ES-I3 (cell line): Measurements from ENCODE around the gene KRT74.

Experiments used
- H3K36me3 ChIP-seq: 2 replicates; pipeline ENCODE4 v1.6.1; 2013; ENCODE audit warnings: mild to moderate bottlenecking, low read length, control low read depth, moderate library complexity; ENCODE audit not compliant: insufficient read depth
- H3K4me1 ChIP-seq: 2 replicates; pipeline ENCODE4 v1.6.1; 2013; ENCODE audit warnings: mild to moderate bottlenecking, control low read depth, low read length; ENCODE audit not compliant: insufficient read depth
- H3K9ac ChIP-seq: 2 replicates; pipeline ENCODE4 v1.6.1; 2013; ENCODE audit warnings: low read depth, mild to moderate bottlenecking, low read length, moderate library complexity
- H3K9me3 ChIP-seq: 2 replicates; pipeline ENCODE4 v1.6.1; 2013; ENCODE audit warnings: mild to moderate bottlenecking, low read length, moderate library complexity; ENCODE audit not compliant: control insufficient read depth, insufficient read depth

KRT74 gene

GRCh38 chr12:52546126-52546525, 27.5 kb downstream of the KRT74 start:
- H3K9ac ChIP-seq: no peak overlapping the region
- no peaks in the 10 kb centered on the region for H3K4me1 ChIP-seq
- no peaks in the 10 kb centered on the region for H3K36me3 ChIP-seq
- H3K9me3 ChIP-seq: no peaks in the 10 kb centered on the region

GRCh38 chr12:52543985-52544883, 29.4 kb downstream of the KRT74 start:
- H3K36me3 ChIP-seq: no peaks in the 10 kb centered on the region
- H3K9me3 ChIP-seq: no peaks in the 10 kb centered on the region
- H3K9ac ChIP-seq: no peak overlapping the region
- H3K4me1 ChIP-seq: no peaks in the 10 kb centered on the region

GRCh38 chr12:52542785-52543318, 30.8 kb downstream of the KRT74 start:
- Histone ChIP-seq H3K36me3 (no peaks in the 10 kb centered on the region), H3K9ac (no peak overlapping the region), H3K9me3 (no peaks in the 10 kb centered on the region), H3K4me1 (no peaks in the 10 kb centered on the region)

- Histone ChIP-seq H3K36me3 (no peaks in the 10 kb centered on the region), H3K9ac (no peak overlapping the region), H3K9me3 (no peaks in the 10 kb centered on the region), H3K4me1 (no peaks in the 10 kb centered on the region)
These were observed 31.5 kb downstream of the KRT74 start for GRCh38 chr12:52542157-52542556.

GRCh38 chr12:52541709-52542108, 31.9 kb downstream of the KRT74 start:
- no peaks in the 10 kb centered on the region for H3K36me3 ChIP-seq
- no peaks in the 10 kb centered on the region for H3K9me3 ChIP-seq
- no peaks in the 10 kb centered on the region for H3K4me1 ChIP-seq
- no peak overlapping the region for H3K9ac ChIP-seq

DNA sequence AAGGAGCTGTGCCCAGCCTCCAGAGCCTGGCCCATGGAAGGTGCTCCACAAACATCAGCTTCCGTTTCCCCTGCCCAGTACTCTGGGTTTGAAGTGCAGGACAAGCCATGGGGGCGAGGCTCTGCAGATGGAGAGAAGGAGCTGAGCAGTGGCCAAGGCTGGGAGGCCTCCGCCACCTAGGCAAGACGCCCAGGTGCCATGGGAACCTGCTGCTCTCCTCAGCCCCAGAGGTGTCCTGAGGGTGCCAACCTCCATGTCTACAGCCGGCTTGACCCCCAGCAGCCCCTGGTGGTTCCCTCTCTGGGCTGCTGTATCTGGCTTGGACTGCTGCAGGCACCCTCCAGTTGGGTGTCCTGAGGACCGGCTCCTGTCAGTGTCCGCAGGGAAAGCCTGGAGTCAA, 33.1 kb downstream of the KRT74 start:
- Histone ChIP-seq H3K4me1 (no peaks in the 10 kb centered on the region), H3K36me3 (no peaks in the 10 kb centered on the region), H3K9me3 (no peaks in the 10 kb centered on the region), H3K9ac (no peak overlapping the region)

DNA sequence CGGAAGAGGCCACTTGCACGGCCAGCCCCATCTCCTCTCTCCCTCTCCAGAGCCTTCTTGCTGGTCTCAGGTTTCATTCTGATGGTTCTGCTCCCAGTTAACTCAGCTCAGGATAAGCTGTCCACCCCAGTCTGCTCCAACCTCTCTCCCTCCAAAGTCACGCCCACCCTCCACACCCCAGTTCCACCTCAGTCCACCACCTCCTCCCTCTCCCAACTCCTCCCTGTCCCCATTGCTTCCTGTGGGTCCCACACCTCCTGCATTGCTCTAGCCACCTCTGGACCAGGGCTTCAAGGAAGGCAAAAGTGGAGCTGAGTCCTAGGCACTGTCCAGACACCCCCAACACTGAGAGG, 33.8 kb downstream of the KRT74 start:
- H3K9ac ChIP-seq: no peak overlapping the region
- H3K36me3 ChIP-seq: no peaks in the 10 kb centered on the region
- H3K4me1 ChIP-seq: no peaks in the 10 kb centered on the region
- H3K9me3 ChIP-seq: no peaks in the 10 kb centered on the region

DNA sequence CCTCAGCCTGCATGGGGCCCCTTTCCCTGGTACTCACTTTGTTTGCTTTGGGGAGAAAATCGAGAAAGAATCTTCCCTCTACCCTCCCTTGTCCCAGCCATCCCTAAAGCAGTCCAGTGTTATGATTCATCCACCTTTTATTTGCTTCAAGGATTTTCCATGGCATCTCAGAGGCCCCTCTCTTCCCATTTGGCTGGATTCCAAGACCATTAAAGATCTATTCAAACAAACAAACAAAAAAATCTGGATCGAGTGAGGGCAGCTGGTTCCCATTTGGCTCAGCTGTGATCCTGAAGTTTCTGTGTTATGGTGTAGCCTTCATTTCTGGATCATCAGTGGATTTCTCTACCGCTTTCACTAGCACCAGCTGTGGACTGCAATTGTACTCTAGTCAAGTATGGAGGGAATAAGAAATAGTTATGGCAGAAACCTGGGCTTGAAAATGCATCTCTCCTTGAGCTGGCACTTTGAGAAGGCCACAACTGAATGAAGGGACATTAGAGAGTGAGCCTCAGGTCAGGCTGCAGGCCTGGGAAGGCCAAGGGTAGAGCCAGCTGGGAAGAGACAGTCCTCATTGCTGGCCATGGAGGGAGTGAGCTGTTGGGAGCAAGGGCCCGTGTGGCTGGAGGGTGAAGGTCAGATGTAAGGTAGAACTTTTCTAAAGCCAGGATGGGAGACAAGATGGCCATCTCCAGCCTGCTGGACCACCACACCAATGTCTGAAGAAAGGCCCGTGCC, 34.4 kb downstream of the KRT74 start:
- Histone ChIP-seq H3K36me3 (no peaks in the 10 kb centered on the region), H3K4me1 (no peaks in the 10 kb centered on the region), H3K9ac (no peak overlapping the region), H3K9me3 (no peaks in the 10 kb centered on the region)

DNA sequence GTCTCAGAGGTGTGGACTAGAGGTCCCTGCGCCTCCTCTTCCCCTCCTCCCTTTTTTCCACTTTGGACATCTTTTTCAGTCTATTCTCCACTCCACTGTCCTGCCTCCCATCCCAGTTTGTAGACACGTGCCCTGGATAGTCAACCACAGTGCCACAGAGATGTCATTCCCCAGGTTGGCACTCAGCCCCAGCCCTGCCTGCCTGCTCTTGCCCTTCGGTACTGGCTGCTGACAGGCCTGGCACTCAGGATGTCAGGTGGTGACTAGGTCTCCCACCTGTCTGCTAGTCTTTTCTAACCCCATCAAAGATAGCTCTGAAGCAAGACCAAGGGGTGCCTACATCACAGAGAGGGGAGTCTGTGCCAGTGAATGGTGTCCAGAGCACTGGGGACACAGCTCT, 36.5 kb downstream of the KRT74 start:
- no peaks in the 10 kb centered on the region for H3K36me3 ChIP-seq
- no peaks in the 10 kb centered on the region for H3K4me1 ChIP-seq
- no peaks in the 10 kb centered on the region for H3K9me3 ChIP-seq
- H3K9ac ChIP-seq: no peak overlapping the region

DNA sequence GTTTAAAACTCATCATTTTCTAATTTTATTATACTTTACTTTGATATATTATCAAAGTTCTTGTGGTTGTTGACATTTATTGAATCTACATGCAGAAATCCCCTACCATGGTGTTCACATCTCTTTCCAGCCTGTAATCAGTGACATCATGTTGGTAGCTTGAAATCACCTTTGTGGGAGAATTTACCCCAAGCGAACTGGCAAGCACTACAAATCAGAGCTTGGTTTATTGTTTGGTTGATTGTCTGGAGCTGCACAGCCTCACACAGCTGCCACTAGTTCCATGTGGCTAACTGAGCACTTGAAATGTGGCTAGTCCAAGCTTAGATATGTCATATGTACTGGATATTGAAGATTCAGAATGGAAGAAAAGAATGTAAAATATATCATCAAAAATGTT, 38.1 kb downstream of the KRT74 start:
- no peaks in the 10 kb centered on the region for H3K4me1 ChIP-seq
- no peak overlapping the region for H3K9ac ChIP-seq
- no peaks in the 10 kb centered on the region for H3K36me3 ChIP-seq
- no peaks in the 10 kb centered on the region for H3K9me3 ChIP-seq

DNA sequence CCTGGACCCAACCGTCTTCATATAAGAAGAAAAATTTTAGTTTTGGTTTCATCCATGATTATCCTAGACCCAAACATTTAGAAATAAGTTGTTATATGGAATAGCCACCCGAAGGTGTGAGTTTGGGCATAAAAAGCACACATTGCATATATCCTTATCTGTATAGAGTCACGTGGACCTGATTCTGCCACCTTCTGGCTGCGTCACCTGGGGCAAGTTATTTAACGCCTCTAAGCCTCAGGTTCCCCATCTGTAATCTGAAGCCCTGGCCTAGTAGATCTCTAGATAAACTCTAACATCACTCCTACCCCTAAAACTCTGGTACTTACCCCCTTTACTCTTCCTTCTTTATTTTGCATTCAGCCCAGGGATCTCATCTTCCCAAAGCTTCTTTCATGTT, 39.2 kb downstream of the KRT74 start:
- Histone ChIP-seq H3K9me3 (no peaks in the 10 kb centered on the region), H3K4me1 (no peaks in the 10 kb centered on the region), H3K9ac (no peak overlapping the region), H3K36me3 (no peaks in the 10 kb centered on the region)

DNA sequence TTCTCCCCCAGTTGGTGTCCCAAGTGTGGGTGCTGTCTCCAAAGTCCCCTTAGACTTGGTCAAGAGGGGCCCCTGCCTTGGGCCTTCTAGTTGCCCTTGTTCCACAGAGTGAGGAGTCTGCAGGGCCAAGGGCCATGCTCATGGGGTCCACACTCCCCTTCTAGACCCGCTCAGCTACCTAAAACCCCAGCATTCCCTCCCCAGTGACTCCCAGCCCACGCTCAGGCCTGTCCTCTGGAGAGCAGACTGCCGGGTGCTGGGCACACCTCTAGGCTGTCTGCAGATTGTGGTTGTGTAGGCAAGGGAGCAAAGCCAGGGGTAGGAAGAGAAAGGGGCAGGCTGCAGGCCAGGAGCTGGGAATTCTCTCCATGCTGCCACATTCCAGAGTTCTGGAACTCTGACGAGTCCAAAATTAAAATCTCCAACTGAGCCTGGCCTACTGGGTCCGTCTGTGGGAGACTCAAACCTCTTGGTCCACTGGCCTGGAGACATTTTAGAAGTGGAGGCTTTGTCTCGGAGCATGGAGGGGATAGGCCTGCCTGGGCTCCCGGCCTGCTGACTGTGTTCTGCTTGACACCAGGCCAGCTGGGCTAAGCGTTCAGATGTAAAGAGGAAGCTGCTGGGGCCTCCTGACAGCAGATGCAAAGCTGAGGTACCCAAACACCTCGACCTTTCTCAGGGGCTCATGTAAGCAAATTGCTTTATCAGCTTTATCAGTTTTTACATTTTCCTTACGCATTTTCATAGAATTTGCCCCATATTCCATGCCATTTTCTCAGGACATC, 39.8 kb downstream of the KRT74 start:
- Histone ChIP-seq H3K4me1 (no peaks in the 10 kb centered on the region), H3K9me3 (no peaks in the 10 kb centered on the region), H3K36me3 (no peaks in the 10 kb centered on the region), H3K9ac (no peak overlapping the region)

DNA sequence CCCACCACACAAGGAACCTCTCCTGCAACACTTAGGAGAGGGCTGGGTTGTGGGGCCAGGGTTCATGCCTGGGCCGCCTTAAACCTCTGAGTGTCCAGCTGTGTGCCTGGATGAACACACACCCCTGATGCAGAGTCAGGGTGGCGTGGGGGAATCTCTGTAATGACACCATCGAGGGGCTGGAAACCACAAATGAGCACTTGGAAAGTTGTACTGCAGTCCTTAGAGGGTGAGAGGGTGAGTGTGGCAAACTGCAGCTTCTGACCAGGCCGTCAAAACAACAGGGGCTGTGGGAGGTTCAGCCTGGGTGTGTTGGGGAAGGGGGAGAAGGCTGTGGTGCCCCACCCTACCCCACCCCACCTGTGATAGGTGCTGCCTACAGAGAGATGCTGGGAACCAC, 41.0 kb downstream of the KRT74 start:
- Histone ChIP-seq H3K36me3 (no peaks in the 10 kb centered on the region), H3K9ac (no peak overlapping the region), H3K9me3 (no peaks in the 10 kb centered on the region), H3K4me1 (no peaks in the 10 kb centered on the region)

GRCh38 chr12:52531566-52532300, 41.9 kb downstream of the KRT74 start:
- no peak overlapping the region for H3K9ac ChIP-seq

More at GRCh38 chr12:52531566-52532300, 41.9 kb downstream of the KRT74 start:
- H3K4me1 ChIP-seq: no peaks in the 10 kb centered on the region
- H3K36me3 ChIP-seq: no peaks in the 10 kb centered on the region
- no peaks in the 10 kb centered on the region for H3K9me3 ChIP-seq
